ENCODE data around the gene PHOSPHO2.

- TF ChIP-seq, protein P1, sequence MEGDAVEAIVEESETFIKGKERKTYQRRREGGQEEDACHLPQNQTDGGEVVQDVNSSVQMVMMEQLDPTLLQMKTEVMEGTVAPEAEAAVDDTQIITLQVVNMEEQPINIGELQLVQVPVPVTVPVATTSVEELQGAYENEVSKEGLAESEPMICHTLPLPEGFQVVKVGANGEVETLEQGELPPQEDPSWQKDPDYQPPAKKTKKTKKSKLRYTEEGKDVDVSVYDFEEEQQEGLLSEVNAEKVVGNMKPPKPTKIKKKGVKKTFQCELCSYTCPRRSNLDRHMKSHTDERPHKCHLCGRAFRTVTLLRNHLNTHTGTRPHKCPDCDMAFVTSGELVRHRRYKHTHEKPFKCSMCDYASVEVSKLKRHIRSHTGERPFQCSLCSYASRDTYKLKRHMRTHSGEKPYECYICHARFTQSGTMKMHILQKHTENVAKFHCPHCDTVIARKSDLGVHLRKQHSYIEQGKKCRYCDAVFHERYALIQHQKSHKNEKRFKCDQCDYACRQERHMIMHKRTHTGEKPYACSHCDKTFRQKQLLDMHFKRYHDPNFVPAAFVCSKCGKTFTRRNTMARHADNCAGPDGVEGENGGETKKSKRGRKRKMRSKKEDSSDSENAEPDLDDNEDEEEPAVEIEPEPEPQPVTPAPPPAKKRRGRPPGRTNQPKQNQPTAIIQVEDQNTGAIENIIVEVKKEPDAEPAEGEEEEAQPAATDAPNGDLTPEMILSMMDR (IDR thresholded peaks at IDR 0.05) = no peak
- no peak for TF ChIP-seq POLR2A (IDR thresholded peaks at IDR 0.05)
Measured at GRCh38 chr2:169729274-169729605, 35.0 kb downstream of the PHOSPHO2 start.
